GM10248 (cell line): ENCODE measurements around the gene NFIC.
"Not testable (repeated sequence)": the region's sequence is repeated elsewhere in the genome, so short reads cannot be mapped to it uniquely, and the experiment has no call there.

Experiments used
- CTCF ChIA-PET: fragments of 300-600 bp; sonication (Branson Sonifier 250); formaldehyde crosslinking; extraction: SDS; loops from one replicate; lab custom pipeline; 2021; ENCODE audit warnings: antibody characterized with exemption; lab: Yijun Ruan, JAX
- POLR2A ChIA-PET: fragments of 350-650 bp; sonication (Branson Sonifier 250); formaldehyde crosslinking; extraction: SDS; loops from one replicate; lab custom pipeline; 2020; ENCODE audit warnings: antibody characterized with exemption; lab: Yijun Ruan, JAX
- DNase-seq: peaks from one replicate; pipeline ENCODE4 v3.0.0; 2012; ENCODE audit errors: extremely low spot score
- CTCF ChIP-seq: IDR thresholded peaks from 2 replicates; pipeline ENCODE4 v1.5.1; 2012; ENCODE audit warnings: mild to moderate bottlenecking, low read depth; ENCODE audit errors: extremely low read depth, missing control alignments, control extremely low read depth

NFIC gene

GRCh38 chr19:3343619-3344502 is 22.5 kb upstream of the NFIC start:
- POLR2A ChIA-PET: no interaction called here
- peak; percentile 64 for DNase-seq
- CTCF ChIA-PET: interaction anchor here (0.8 to 4.8 kb wide), 9 partner anchors 9 to 147 kb away, joined by 3 to 19 read pairs (median 4); no protein-coding TSS in a partner anchor
- peak; percentile 8 for TF ChIP-seq CTCF

- CTCF ChIA-PET: no interaction called here
Observed at GRCh38 chr19:3344608-3345598, 21.5 kb upstream of the NFIC start.

GRCh38 chr19:3345850-3346460 is 20.4 kb upstream of the NFIC start:
- CTCF ChIA-PET: no interaction called here
- no peak for DNase-seq
- POLR2A ChIA-PET: no interaction called here
- no peak for TF ChIP-seq CTCF

More at GRCh38 chr19:3344608-3345598, 21.5 kb upstream of the NFIC start:
- no peak for TF ChIP-seq CTCF
- POLR2A ChIA-PET: no interaction called here
- DNase-seq: no peak

- no peak for DNase-seq
- ChIA-PET POLR2A (no interaction called here), CTCF (interaction anchor here (2.0 kb wide), 1 partner anchor 126 kb away, joined by 6 read pairs; no protein-coding TSS in a partner anchor)
- TF ChIP-seq CTCF: no peak
Observed at GRCh38 chr19:3346677-3347353, 19.6 kb upstream of the NFIC start.

- no peak for TF ChIP-seq CTCF
- CTCF ChIA-PET: interaction anchor here (2.0 kb wide), 1 partner anchor 125 kb away, joined by 6 read pairs; no protein-coding TSS in a partner anchor
- POLR2A ChIA-PET: interaction anchor here (0.6 kb wide), 1 partner anchor 48 kb away, joined by 4 read pairs; no protein-coding TSS in a partner anchor
- no peak for DNase-seq
Observed at GRCh38 chr19:3348042-3348441, 18.3 kb upstream of the NFIC start.

GRCh38 chr19:3348469-3348868 is 17.9 kb upstream of the NFIC start:
- CTCF ChIA-PET: interaction anchor here (1.5 to 2.0 kb wide), 2 partner anchors 81 to 124 kb away, joined by 6 to 7 read pairs; no protein-coding TSS in a partner anchor
- POLR2A ChIA-PET, DNase-seq: not testable (repeated sequence)
